ENCODE data around the gene PPP1R8.

DNA sequence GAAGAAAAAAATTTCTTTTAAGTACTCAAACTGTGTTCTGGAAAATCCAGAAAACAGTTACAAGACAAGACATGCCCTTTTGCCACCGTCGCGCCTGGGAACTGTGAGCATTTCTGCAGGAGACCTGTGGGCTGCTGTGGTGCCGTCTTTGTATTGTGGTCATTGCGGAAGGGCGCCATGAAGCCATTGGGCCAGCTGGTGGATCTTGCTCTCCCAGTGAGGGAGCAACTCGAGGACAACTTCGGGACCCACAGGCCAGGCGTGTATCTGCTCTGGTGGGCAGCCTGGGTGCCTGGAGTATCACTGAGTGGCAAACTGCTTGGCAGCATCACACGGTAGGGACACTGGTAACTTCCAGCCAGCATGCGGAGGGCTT, 38.0 kb downstream of the PPP1R8 start:
- TF ChIP-seq, protein P1, sequence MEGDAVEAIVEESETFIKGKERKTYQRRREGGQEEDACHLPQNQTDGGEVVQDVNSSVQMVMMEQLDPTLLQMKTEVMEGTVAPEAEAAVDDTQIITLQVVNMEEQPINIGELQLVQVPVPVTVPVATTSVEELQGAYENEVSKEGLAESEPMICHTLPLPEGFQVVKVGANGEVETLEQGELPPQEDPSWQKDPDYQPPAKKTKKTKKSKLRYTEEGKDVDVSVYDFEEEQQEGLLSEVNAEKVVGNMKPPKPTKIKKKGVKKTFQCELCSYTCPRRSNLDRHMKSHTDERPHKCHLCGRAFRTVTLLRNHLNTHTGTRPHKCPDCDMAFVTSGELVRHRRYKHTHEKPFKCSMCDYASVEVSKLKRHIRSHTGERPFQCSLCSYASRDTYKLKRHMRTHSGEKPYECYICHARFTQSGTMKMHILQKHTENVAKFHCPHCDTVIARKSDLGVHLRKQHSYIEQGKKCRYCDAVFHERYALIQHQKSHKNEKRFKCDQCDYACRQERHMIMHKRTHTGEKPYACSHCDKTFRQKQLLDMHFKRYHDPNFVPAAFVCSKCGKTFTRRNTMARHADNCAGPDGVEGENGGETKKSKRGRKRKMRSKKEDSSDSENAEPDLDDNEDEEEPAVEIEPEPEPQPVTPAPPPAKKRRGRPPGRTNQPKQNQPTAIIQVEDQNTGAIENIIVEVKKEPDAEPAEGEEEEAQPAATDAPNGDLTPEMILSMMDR (conservative IDR thresholded peaks at IDR 0.05; ENCODE audit: low read length): no peak
- TF ChIP-seq EZH2phosphoT487 (IDR thresholded peaks at IDR 0.05; ENCODE audit: borderline replicate concordance): no peak
